Mesendoderm (in vitro differentiated cells): Measurements from ENCODE around the gene ZNF831. TPM values are rescaled to one million over a fixed set of nuclear protein-coding genes. Genes with fewer than 3 reads are reported as not detected.

ENCODE experiments used
- DNase-seq: peaks from one replicate; pipeline ENCODE4 v3.0.0; 2013
- H2AK5ac ChIP-seq: 2 replicates; pipeline ENCODE4 v1.6.1; 2013; ENCODE audit warnings: low read length, inconsistent platforms
- H2BK120ac ChIP-seq: 2 replicates; pipeline ENCODE4 v1.6.1; 2013; ENCODE audit warnings: low read depth, mild to moderate bottlenecking, low read length, moderate library complexity, mixed read lengths
- H2BK15ac ChIP-seq: replicated peaks from 2 replicates; pipeline ENCODE4 v1.6.1; 2013; ENCODE audit warnings: low read depth, mild to moderate bottlenecking, moderate library complexity
- H2BK5ac ChIP-seq: 2 replicates; pipeline ENCODE4 v1.6.1; 2013; ENCODE audit warnings: low read length, inconsistent platforms
- H3K18ac ChIP-seq: 2 replicates; pipeline ENCODE4 v1.6.1; 2013; ENCODE audit warnings: mild to moderate bottlenecking, low read length, mixed read lengths
- H3K23ac ChIP-seq: one replicate; pipeline ENCODE4 v1.6.1; 2013; ENCODE audit warnings: low read length
- H3K27ac ChIP-seq: 2 replicates; pipeline ENCODE4 v1.5.1; 2013; ENCODE audit warnings: low read depth, mild to moderate bottlenecking, inconsistent platforms, low read length, moderate library complexity
- H3K27me3 ChIP-seq: 2 replicates; pipeline ENCODE4 v1.6.1; 2013; ENCODE audit warnings: low read length, control low read depth, mild to moderate bottlenecking, inconsistent platforms; ENCODE audit not compliant: insufficient read depth, poor library complexity
- H3K36me3 ChIP-seq: 2 replicates; pipeline ENCODE4 v1.6.1; 2013; ENCODE audit warnings: low read length, inconsistent platforms; ENCODE audit not compliant: control insufficient read depth, insufficient read depth
- H3K4ac ChIP-seq: one replicate; pipeline ENCODE4 v1.6.1; 2013; ENCODE audit warnings: low read depth, mild to moderate bottlenecking, low read length, moderate library complexity
- H3K4me1 ChIP-seq: 2 replicates; pipeline ENCODE4 v1.6.1; 2013; ENCODE audit warnings: low read depth, low read length, inconsistent platforms; ENCODE audit not compliant: control insufficient read depth
- H3K4me2 ChIP-seq: 2 replicates; pipeline ENCODE4 v1.6.1; 2013; ENCODE audit warnings: low read length
- H3K4me3 ChIP-seq: 2 replicates; pipeline ENCODE4 v1.5.1; 2013; ENCODE audit warnings: mild to moderate bottlenecking, low read length
- H3K56ac ChIP-seq: one replicate; pipeline ENCODE4 v1.6.1; 2013; ENCODE audit warnings: low read length
- H3K79me1 ChIP-seq: 2 replicates; pipeline ENCODE4 v1.6.1; 2013; ENCODE audit warnings: low read length, inconsistent platforms
- H3K79me2 ChIP-seq: 2 replicates; pipeline ENCODE4 v1.6.1; 2013; ENCODE audit warnings: mild to moderate bottlenecking, low read length; ENCODE audit not compliant: control insufficient read depth, insufficient read depth
- H3K9ac ChIP-seq: 2 replicates; pipeline ENCODE4 v1.6.1; 2013; ENCODE audit warnings: low read length, inconsistent platforms
- H4K5ac ChIP-seq: one replicate; pipeline ENCODE4 v1.6.1; 2013; ENCODE audit warnings: low read length
- H4K8ac ChIP-seq: one replicate; pipeline ENCODE4 v1.6.1; 2013; ENCODE audit warnings: low read depth, mild to moderate bottlenecking, control low read depth, low read length, moderate library complexity
- WGBS: extraction: QIAGEN DNeasy Blood & Tissue Kit; methylation state at CpG from one replicate; pipeline ENCODE4 v1.1.7; 2013; ENCODE audit warnings: low lambda C conversion rate, missing lambda C conversion rate; ENCODE audit not compliant: insufficient coverage; ENCODE audit errors: extremely low coverage; 5-methylcytosine and 5-hydroxymethylcytosine counted together
- polyA plus RNA-seq, 2 experiments: library from polyadenylated mRNA; stranded (reverse); fragments of 200-250 nt; gene quantifications; one replicate each; pipeline ENCODE4 v1.2.3, GENCODE V29; 2013

Gene ZNF831
- polyA plus RNA-seq (2013, experiment 1 of 2) = 0.01 TPM
- polyA plus RNA-seq (2013, experiment 2 of 2) = 0.01 TPM

GRCh38 chr20:59163631-59164530, at the start of gene ZNF831:
ZNF831 (plus strand) TSS chr20:59163821; CDS start chr20:59191020, 27,199 bp downstream.
- H4K8ac ChIP-seq = no peak within 1 kb of the TSS
- H3K18ac ChIP-seq = no peak within 1 kb of the TSS
- H3K27ac ChIP-seq = no peak within 1 kb of the TSS
- H2BK120ac ChIP-seq = no peak within 1 kb of the TSS
- H3K79me2 ChIP-seq = no peaks in the 10 kb centered on the region
- H3K4ac ChIP-seq = no peak within 1 kb of the TSS
- H3K27me3 ChIP-seq = no peaks in the 10 kb centered on the region
- no peak within 1 kb of the TSS for H2BK15ac ChIP-seq
- H3K23ac ChIP-seq = no peak within 1 kb of the TSS
- WGBS = no CpG with 5 or more reads among the region's 10 CpGs
- H2BK5ac ChIP-seq = no peak within 1 kb of the TSS
- H3K4me2 ChIP-seq = no peak within 1 kb of the TSS
- H3K4me1 ChIP-seq = no peaks in the 10 kb centered on the region
- no peak within 1 kb of the TSS for H2AK5ac ChIP-seq
- H3K9ac ChIP-seq = no peak within 1 kb of the TSS
- H4K5ac ChIP-seq = no peak within 1 kb of the TSS
- H3K36me3 ChIP-seq = no peaks in the 10 kb centered on the region
- no peak within 1 kb of the TSS for H3K56ac ChIP-seq
- no peak within 1 kb of the TSS for H3K4me3 ChIP-seq
- DNase-seq = no peak
- H3K79me1 ChIP-seq = no peaks in the 10 kb centered on the region

GRCh38 chr20:59117526-59117925, 46.1 kb upstream of the ZNF831 start:
- WGBS = no CpG with 5 or more reads among the region's 3 CpGs
- no peak overlapping the region for H2BK5ac ChIP-seq
- H2BK120ac ChIP-seq = no peak overlapping the region
- H3K4ac ChIP-seq = no peak overlapping the region
- H3K36me3 ChIP-seq = no peaks in the 10 kb centered on the region
- H3K79me2 ChIP-seq = no peaks in the 10 kb centered on the region
- H3K4me3 ChIP-seq = no peak overlapping the region
- no peak overlapping the region for H3K23ac ChIP-seq
- no peak overlapping the region for H3K9ac ChIP-seq
- H3K18ac ChIP-seq = no peak overlapping the region
- no peak overlapping the region for H4K5ac ChIP-seq
- no peak overlapping the region for H3K4me2 ChIP-seq
- H2BK15ac ChIP-seq = no peak overlapping the region
- no peak for DNase-seq
- H3K56ac ChIP-seq = no peak overlapping the region
- no peak overlapping the region for H3K27ac ChIP-seq
- H3K4me1 ChIP-seq = no peaks in the 10 kb centered on the region
- no peak overlapping the region for H4K8ac ChIP-seq
- H3K27me3 ChIP-seq = no peaks in the 10 kb centered on the region
- no peak overlapping the region for H2AK5ac ChIP-seq
- no peaks in the 10 kb centered on the region for H3K79me1 ChIP-seq

GRCh38 chr20:59118855-59119254, 44.8 kb upstream of the ZNF831 start:
- WGBS = no CpG with 5 or more reads among the region's 9 CpGs
- Histone ChIP-seq H3K18ac (no peak overlapping the region), H2AK5ac (no peak overlapping the region), H2BK15ac (no peak overlapping the region), H3K27ac (no peak overlapping the region), H3K27me3 (no peaks in the 10 kb centered on the region), H3K79me2 (no peaks in the 10 kb centered on the region), H3K4ac (no peak overlapping the region), H3K9ac (no peak overlapping the region), H2BK5ac (no peak overlapping the region), H3K23ac (no peak overlapping the region), H3K36me3 (no peaks in the 10 kb centered on the region), H4K8ac (no peak overlapping the region), H2BK120ac (no peak overlapping the region), H4K5ac (no peak overlapping the region), H3K4me3 (no peak overlapping the region), H3K56ac (no peak overlapping the region), H3K79me1 (no peaks in the 10 kb centered on the region), H3K4me2 (no peak overlapping the region), H3K4me1 (no peaks in the 10 kb centered on the region)
- no peak for DNase-seq

GRCh38 chr20:59120491-59120890, 43.1 kb upstream of the ZNF831 start:
- no peak overlapping the region for H2AK5ac ChIP-seq
- H2BK15ac ChIP-seq = no peak overlapping the region
- H3K27me3 ChIP-seq = no peaks in the 10 kb centered on the region
- no peak overlapping the region for H3K18ac ChIP-seq
- no peaks in the 10 kb centered on the region for H3K4me1 ChIP-seq
- no peak overlapping the region for H4K5ac ChIP-seq
- no peaks in the 10 kb centered on the region for H3K36me3 ChIP-seq
- H3K23ac ChIP-seq = no peak overlapping the region
- no peak overlapping the region for H3K4me2 ChIP-seq
- no peak overlapping the region for H4K8ac ChIP-seq
- no peaks in the 10 kb centered on the region for H3K79me2 ChIP-seq
- H3K27ac ChIP-seq = no peak overlapping the region
- H3K56ac ChIP-seq = no peak overlapping the region
- no peak overlapping the region for H2BK5ac ChIP-seq
- no peak overlapping the region for H3K9ac ChIP-seq
- H2BK120ac ChIP-seq = no peak overlapping the region
- no peak overlapping the region for H3K4ac ChIP-seq
- H3K4me3 ChIP-seq = no peak overlapping the region
- WGBS = no CpG with 5 or more reads among the region's 7 CpGs
- DNase-seq = no peak
- no peaks in the 10 kb centered on the region for H3K79me1 ChIP-seq

- Histone ChIP-seq H2BK5ac (no peak overlapping the region), H2BK15ac (no peak overlapping the region), H2AK5ac (no peak overlapping the region), H2BK120ac (no peak overlapping the region), H3K4me1 (no peaks in the 10 kb centered on the region), H3K4me2 (no peak overlapping the region), H3K79me2 (no peaks in the 10 kb centered on the region), H3K18ac (no peak overlapping the region), H4K5ac (no peak overlapping the region), H3K23ac (no peak overlapping the region), H3K79me1 (no peaks in the 10 kb centered on the region), H3K36me3 (no peaks in the 10 kb centered on the region), H4K8ac (no peak overlapping the region), H3K4me3 (no peak overlapping the region), H3K27ac (no peak overlapping the region), H3K56ac (no peak overlapping the region), H3K9ac (no peak overlapping the region), H3K4ac (no peak overlapping the region), H3K27me3 (no peaks in the 10 kb centered on the region)
- no CpG with 5 or more reads among the region's 5 CpGs for WGBS
- no peak for DNase-seq
Measured at GRCh38 chr20:59120919-59121318, 42.7 kb upstream of the ZNF831 start.
